Nephron progenitor cell (in vitro differentiated cells): Measurements from ENCODE around the gene DOK7.

ENCODE experiments used
- DNase-seq: peaks from one replicate; pipeline ENCODE4 v3.0.0; 2021
- H3K27ac Mint-ChIP-seq: 2 replicates; pipeline ENCODE4 v1.8.0; 2021; ENCODE audit warnings: mild to moderate bottlenecking, moderate library complexity, mixed read lengths
- H3K27me3 Mint-ChIP-seq: 2 replicates; pipeline ENCODE4 v1.8.0; 2021; ENCODE audit warnings: mild to moderate bottlenecking, low read depth, mixed read lengths; ENCODE audit not compliant: poor library complexity
- H3K36me3 Mint-ChIP-seq: 2 replicates; pipeline ENCODE4 v1.8.0; 2021; ENCODE audit warnings: low read depth, mixed read lengths
- H3K4me1 Mint-ChIP-seq: 2 replicates; pipeline ENCODE4 v1.8.0; 2021; ENCODE audit warnings: mixed read lengths
- H3K4me3 Mint-ChIP-seq: 2 replicates; pipeline ENCODE4 v1.8.0; 2021; ENCODE audit warnings: mild to moderate bottlenecking, moderate library complexity, mixed read lengths
- H3K9me3 Mint-ChIP-seq: 2 replicates; pipeline ENCODE4 v1.8.0; 2021; ENCODE audit warnings: mild to moderate bottlenecking, moderate library complexity, mixed read lengths
- CTCF ChIP-seq: fragments of 200-600 bp; sonication (generic); IDR thresholded peaks from 2 replicates; pipeline ENCODE4 v1.5.0; 2021; ENCODE audit warnings: antibody characterized with exemption

The DOK7 gene

GRCh38 chr4:3519468-3520264 lies 56.6 kb downstream of the DOK7 start:
- H3K9me3 Mint-ChIP-seq: no peaks in the 10 kb centered on the region
- peaks cover 7% of the 10 kb centered on the region for H3K4me1 Mint-ChIP-seq
- H3K36me3 Mint-ChIP-seq: peaks cover 34% of the 10 kb centered on the region
- DNase-seq: no peak
- no peak overlapping the region for H3K27ac Mint-ChIP-seq
- TF ChIP-seq CTCF: no peak
- H3K4me3 Mint-ChIP-seq: no peak overlapping the region
- peaks cover 7% of the 10 kb centered on the region for H3K27me3 Mint-ChIP-seq

GRCh38 chr4:3520276-3520675 lies 57.2 kb downstream of the DOK7 start:
- peaks cover 31% of the 10 kb centered on the region for H3K36me3 Mint-ChIP-seq
- H3K4me1 Mint-ChIP-seq: peaks cover 13% of the 10 kb centered on the region
- H3K9me3 Mint-ChIP-seq: no peaks in the 10 kb centered on the region
- H3K4me3 Mint-ChIP-seq: no peak overlapping the region
- no peak for TF ChIP-seq CTCF
- H3K27ac Mint-ChIP-seq: no peak overlapping the region
- H3K27me3 Mint-ChIP-seq: peaks cover 7% of the 10 kb centered on the region
- no peak for DNase-seq

- no peak overlapping the region for H3K4me3 Mint-ChIP-seq
- peaks cover 15% of the 10 kb centered on the region for H3K4me1 Mint-ChIP-seq
- no peak overlapping the region for H3K27ac Mint-ChIP-seq
- DNase-seq: no peak
- no peak for TF ChIP-seq CTCF
- H3K27me3 Mint-ChIP-seq: peaks cover 3% of the 10 kb centered on the region
- peaks cover 26% of the 10 kb centered on the region for H3K36me3 Mint-ChIP-seq
- H3K9me3 Mint-ChIP-seq: no peaks in the 10 kb centered on the region
Measured at GRCh38 chr4:3520796-3521600, 57.9 kb downstream of the DOK7 start.

- Mint-ChIP-seq H3K4me3 (no peak overlapping the region), H3K36me3 (peaks cover 22% of the 10 kb centered on the region)
- DNase-seq: no peak
Measured at GRCh38 chr4:3521621-3522325, 58.7 kb downstream of the DOK7 start.

GRCh38 chr4:3522326-3522640 lies 59.2 kb downstream of the DOK7 start:
- no peak for DNase-seq
- H3K9me3 Mint-ChIP-seq: no peaks in the 10 kb centered on the region
- H3K36me3 Mint-ChIP-seq: peaks cover 19% of the 10 kb centered on the region
- H3K4me1 Mint-ChIP-seq: peaks cover 23% of the 10 kb centered on the region
- peaks cover 3% of the 10 kb centered on the region for H3K27me3 Mint-ChIP-seq
- no peak overlapping the region for H3K27ac Mint-ChIP-seq
- H3K4me3 Mint-ChIP-seq: no peak overlapping the region
- TF ChIP-seq CTCF: no peak

More at GRCh38 chr4:3521621-3522325, 58.7 kb downstream of the DOK7 start:
- TF ChIP-seq CTCF: no peak
- H3K9me3 Mint-ChIP-seq: no peaks in the 10 kb centered on the region
- peaks cover 3% of the 10 kb centered on the region for H3K27me3 Mint-ChIP-seq
- H3K27ac Mint-ChIP-seq: no peak overlapping the region
- peaks cover 21% of the 10 kb centered on the region for H3K4me1 Mint-ChIP-seq
